NCI-H2227 (cell line): ENCODE data around the gene CHCHD6.

Experiments used
- DNase-seq: peaks from one replicate; lab custom pipeline; 2025; ENCODE audit not compliant: unreplicated experiment; lab: John Stamatoyannopoulos, UW

The CHCHD6 gene

GRCh38 chr3:126970921-126971320 is 266.9 kb downstream of the CHCHD6 start:
- no peak for DNase-seq

- DNase-seq = no peak
Observed at GRCh38 chr3:126971891-126972351, 267.9 kb downstream of the CHCHD6 start.

GRCh38 chr3:126972866-126973265 is 268.8 kb downstream of the CHCHD6 start:
- DNase-seq = no peak

- DNase-seq = no peak
Observed at GRCh38 chr3:126973814-126974213, 269.8 kb downstream of the CHCHD6 start.

- no peak for DNase-seq
Observed at GRCh38 chr3:126974756-126975155, 270.7 kb downstream of the CHCHD6 start.

GRCh38 chr3:126976906-126977305 is 272.9 kb downstream of the CHCHD6 start:
- no peak for DNase-seq

- no peak for DNase-seq
Observed at GRCh38 chr3:126977821-126978220, 273.8 kb downstream of the CHCHD6 start.

GRCh38 chr3:126978291-126978690 is 274.3 kb downstream of the CHCHD6 start:
- DNase-seq = no peak

GRCh38 chr3:126979046-126979628 is 275.1 kb downstream of the CHCHD6 start:
- DNase-seq = no peak

- no peak for DNase-seq
Observed at GRCh38 chr3:126980266-126980811, 276.3 kb downstream of the CHCHD6 start.

GRCh38 chr3:126982126-126982470 is 278.1 kb downstream of the CHCHD6 start:
- DNase-seq = no peak

- peak; percentile 74 for DNase-seq
Observed at GRCh38 chr3:126982471-126983175, 278.6 kb downstream of the CHCHD6 start, which contains the start of gene PLXNA1. PLXNA1 (plus strand) TSS chr3:126983115; CDS start chr3:126988594, 5,479 bp downstream.

GRCh38 chr3:126983276-126983652 is 279.2 kb downstream of the CHCHD6 start:
- peak; percentile 15 for DNase-seq

GRCh38 chr3:126983653-126984390 is 279.8 kb downstream of the CHCHD6 start:
- peak; percentile 21 for DNase-seq

- no peak for DNase-seq
Observed at GRCh38 chr3:126984391-126985131, 280.5 kb downstream of the CHCHD6 start.

GRCh38 chr3:126985132-126985985 is 281.3 kb downstream of the CHCHD6 start:
- peak; percentile 13 for DNase-seq

- DNase-seq = peak; percentile 68
Observed at GRCh38 chr3:126986001-126986400, 282.0 kb downstream of the CHCHD6 start.

GRCh38 chr3:126987129-126987528 is 283.1 kb downstream of the CHCHD6 start:
- DNase-seq = no peak

- DNase-seq = no peak
Observed at GRCh38 chr3:126987596-126987995, 283.6 kb downstream of the CHCHD6 start.

- DNase-seq = no peak
Observed at GRCh38 chr3:126988451-126989021, 284.5 kb downstream of the CHCHD6 start.
